ENCODE data around the gene IGFBP4. TPM values are rescaled to one million over a fixed set of nuclear protein-coding genes. Genes with fewer than 3 reads are reported as not detected.

IGFBP4 gene
- total and polyA plus RNA-seq, 2 donors from 2014 or later: 545 to 743 TPM

Other genes with a start within 250 kb of the IGFBP4 start
- 36.4 TPM for gene WIPF2, start 224.1 kb upstream of the IGFBP4 start, total RNA-seq
- 9.9 TPM for gene WIPF2, start 224.1 kb upstream of the IGFBP4 start, polyA plus RNA-seq (ENCODE audit: insufficient read depth, low read depth, low replicate concordance)
- 1.7 TPM for gene CDC6, start 155.6 kb upstream of the IGFBP4 start, total RNA-seq
- gene CDC6, start 155.6 kb upstream of the IGFBP4 start, polyA plus RNA-seq (ENCODE audit: insufficient read depth, low read depth, low replicate concordance): 0.49 TPM
- gene RARA, start 134.3 kb upstream of the IGFBP4 start, total RNA-seq: 45.7 TPM
- gene RARA, start 134.3 kb upstream of the IGFBP4 start, polyA plus RNA-seq (ENCODE audit: insufficient read depth, low read depth, low replicate concordance): 22.5 TPM
- gene GJD3, start 78.7 kb upstream of the IGFBP4 start, total RNA-seq: 2.6 TPM
- not detected for gene GJD3, start 78.7 kb upstream of the IGFBP4 start, polyA plus RNA-seq (ENCODE audit: insufficient read depth, low read depth, low replicate concordance)
- 2.7 TPM for gene TOP2A, start 25.6 kb upstream of the IGFBP4 start, total RNA-seq
- gene TOP2A, start 25.6 kb upstream of the IGFBP4 start, polyA plus RNA-seq (ENCODE audit: insufficient read depth, low read depth, low replicate concordance): 0.82 TPM
- gene TNS4, start 58.2 kb downstream of the IGFBP4 start, total RNA-seq: 0.31 TPM
- gene TNS4, start 58.2 kb downstream of the IGFBP4 start, polyA plus RNA-seq (ENCODE audit: insufficient read depth, low read depth, low replicate concordance): 2.2 TPM
- 7.1 TPM for gene CCR7, start 122.0 kb downstream of the IGFBP4 start, total RNA-seq
- 0.17 TPM for gene CCR7, start 122.0 kb downstream of the IGFBP4 start, polyA plus RNA-seq (ENCODE audit: insufficient read depth, low read depth, low replicate concordance)
- 112 TPM for gene SMARCE1, start 204.4 kb downstream of the IGFBP4 start, total RNA-seq
- gene SMARCE1, start 204.4 kb downstream of the IGFBP4 start, polyA plus RNA-seq (ENCODE audit: insufficient read depth, low read depth, low replicate concordance): 73.4 TPM
- gene KRT222, start 221.7 kb downstream of the IGFBP4 start, total RNA-seq: 6.6 TPM
- 1.2 TPM for gene KRT222, start 221.7 kb downstream of the IGFBP4 start, polyA plus RNA-seq (ENCODE audit: insufficient read depth, low read depth, low replicate concordance)